Parathyroid adenoma (tissue), 2 donors: ENCODE measurements around the gene GRPEL2.
A peak's percentile ranks its signal among the peaks of the same experiment; 100 is the strongest.

Experiments used
- H2AFZ ChIP-seq: fragments of 300-600 bp; sonication (generic); one replicate; pipeline ENCODE4 v1.7.0; 2017; ENCODE audit warnings: antibody characterized with exemption, mild to moderate bottlenecking
- H3K27ac ChIP-seq: fragments of 300-600 bp; sonication (generic); one replicate; pipeline ENCODE4 v1.7.0; 2017
- H3K27me3 ChIP-seq: fragments of 300-600 bp; sonication (generic); one replicate; pipeline ENCODE4 v1.7.0; 2017; ENCODE audit warnings: low read length; ENCODE audit not compliant: control insufficient read depth, insufficient read depth
- H3K36me3 ChIP-seq: fragments of 300-600 bp; sonication (generic); one replicate; pipeline ENCODE4 v1.7.0; 2017; ENCODE audit warnings: low read length; ENCODE audit not compliant: control insufficient read depth, insufficient read depth
- H3K4me1 ChIP-seq: fragments of 300-600 bp; sonication (generic); one replicate; pipeline ENCODE4 v1.7.0; 2017; ENCODE audit warnings: control low read depth
- H3K4me2 ChIP-seq: fragments of 300-600 bp; sonication (generic); one replicate; pipeline ENCODE4 v1.7.0; 2017; ENCODE audit warnings: low read length
- H3K4me3 ChIP-seq: fragments of 300-600 bp; sonication (generic); one replicate; pipeline ENCODE4 v1.7.0; 2017; ENCODE audit warnings: low read depth, low read length
- H3K79me2 ChIP-seq: fragments of 300-600 bp; sonication (generic); one replicate; pipeline ENCODE4 v1.7.0; 2017; ENCODE audit warnings: control low read depth
- H3K9ac ChIP-seq: fragments of 300-600 bp; sonication (generic); one replicate; pipeline ENCODE4 v1.7.0; 2017; ENCODE audit warnings: mild to moderate bottlenecking
- H3K9me3 ChIP-seq: fragments of 300-600 bp; sonication (generic); one replicate; pipeline ENCODE4 v1.7.0; 2017; ENCODE audit warnings: low read length; ENCODE audit not compliant: control insufficient read depth
- CTCF ChIP-seq: fragments of 300-600 bp; sonication (generic); IDR thresholded peaks from one replicate; pipeline ENCODE4 v1.7.0; 2017; ENCODE audit warnings: antibody characterized with exemption, mild to moderate bottlenecking
- donor health status: primary hyperparathyroidism.

The GRPEL2 gene

DNA sequence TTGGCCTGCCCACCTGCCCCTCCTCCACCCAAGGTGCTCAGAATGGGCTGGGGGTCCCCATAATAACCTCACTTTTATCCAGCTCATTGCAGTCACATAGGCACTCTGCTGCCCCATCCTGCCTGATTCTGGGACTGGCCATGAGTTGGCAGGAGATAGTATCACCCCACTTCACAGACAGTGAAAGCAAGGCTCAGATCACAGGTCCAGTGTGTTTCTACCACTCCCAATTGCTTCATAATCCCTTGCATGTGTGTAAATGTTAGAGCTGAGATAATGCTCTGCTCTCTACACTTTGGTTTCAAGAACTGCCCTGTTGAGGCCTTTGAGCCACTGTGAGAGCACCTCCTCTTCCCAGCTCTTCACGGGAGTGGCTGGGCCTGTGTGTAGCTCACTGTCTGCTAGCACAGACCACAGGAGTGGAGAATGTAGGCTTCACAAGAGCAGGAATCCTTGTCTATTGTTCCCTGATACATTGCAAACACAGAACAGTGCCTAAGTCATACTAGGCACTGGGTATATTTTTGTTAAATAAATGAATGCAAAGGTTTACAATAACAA, 20.9 kb downstream of the GRPEL2 start:
- Histone ChIP-seq H3K36me3 (no peaks in the 10 kb centered on the region), H3K79me2 (no peaks in the 10 kb centered on the region), H3K4me2 (no peak overlapping the region), H3K9ac (no peak overlapping the region), H3K9me3 (no peaks in the 10 kb centered on the region), H2AFZ (no peak overlapping the region), H3K27me3 (no peaks in the 10 kb centered on the region), H3K27ac (no peak overlapping the region), H3K4me3 (no peak overlapping the region), H3K4me1 (peaks cover 10% of the 10 kb centered on the region)
- no peak for TF ChIP-seq CTCF

- H3K4me1 ChIP-seq, result peaks cover 13% of the 10 kb centered on the region
- H2AFZ ChIP-seq, result no peak overlapping the region
- H3K9me3 ChIP-seq, result no peaks in the 10 kb centered on the region
- no peak overlapping the region for H3K27ac ChIP-seq
- no peaks in the 10 kb centered on the region for H3K79me2 ChIP-seq
- no peak overlapping the region for H3K4me2 ChIP-seq
- no peak overlapping the region for H3K4me3 ChIP-seq
- H3K36me3 ChIP-seq, result no peaks in the 10 kb centered on the region
- H3K9ac ChIP-seq, result no peak overlapping the region
- peak; percentile 84 for TF ChIP-seq CTCF
- H3K27me3 ChIP-seq, result no peaks in the 10 kb centered on the region
Observed at GRCh38 chr5:149367249-149367971, 22.1 kb downstream of the GRPEL2 start.

- H3K9ac ChIP-seq, result no peak overlapping the region
- TF ChIP-seq CTCF, result no peak
Observed at GRCh38 chr5:149367972-149368645, 22.8 kb downstream of the GRPEL2 start.

GRCh38 chr5:149370878-149371277, 25.6 kb downstream of the GRPEL2 start:
- no peak overlapping the region for H3K4me2 ChIP-seq
- TF ChIP-seq CTCF, result no peak
- H3K27me3 ChIP-seq, result no peaks in the 10 kb centered on the region
- no peak overlapping the region for H3K9ac ChIP-seq
- H3K9me3 ChIP-seq, result no peaks in the 10 kb centered on the region
- no peaks in the 10 kb centered on the region for H3K36me3 ChIP-seq
- H2AFZ ChIP-seq, result peak overlapping the region; percentile 63
- peaks cover 13% of the 10 kb centered on the region for H3K4me1 ChIP-seq
- peak overlapping the region; percentile 48 for H3K27ac ChIP-seq
- H3K79me2 ChIP-seq, result no peaks in the 10 kb centered on the region
- H3K4me3 ChIP-seq, result no peak overlapping the region

More at GRCh38 chr5:149367972-149368645, 22.8 kb downstream of the GRPEL2 start:
- Histone ChIP-seq H3K4me2 (no peak overlapping the region), H3K36me3 (no peaks in the 10 kb centered on the region), H3K79me2 (no peaks in the 10 kb centered on the region), H3K9me3 (no peaks in the 10 kb centered on the region), H3K27me3 (no peaks in the 10 kb centered on the region), H3K4me3 (no peak overlapping the region), H3K27ac (no peak overlapping the region), H2AFZ (no peak overlapping the region), H3K4me1 (peaks cover 13% of the 10 kb centered on the region)
